GM18867 (cell line): Measurements from ENCODE around the gene NCK2.
A peak's percentile ranks its signal among the peaks of the same experiment; 100 is the strongest.
"Not testable (repeated sequence)": the region's sequence is repeated elsewhere in the genome, so short reads cannot be mapped to it uniquely, and the experiment has no call there.

Experiments used
- ATAC-seq: cut with Tn5 transposase; IDR thresholded peaks from one replicate; pipeline ENCODE4 v1.9.1; 2021; ENCODE audit warnings: mild to moderate bottlenecking, moderate library complexity; ENCODE audit not compliant: unreplicated experiment

The NCK2 gene

GRCh38 chr2:105883911-105884694 is 139.4 kb downstream of the NCK2 start:
- no peak for ATAC-seq

DNA sequence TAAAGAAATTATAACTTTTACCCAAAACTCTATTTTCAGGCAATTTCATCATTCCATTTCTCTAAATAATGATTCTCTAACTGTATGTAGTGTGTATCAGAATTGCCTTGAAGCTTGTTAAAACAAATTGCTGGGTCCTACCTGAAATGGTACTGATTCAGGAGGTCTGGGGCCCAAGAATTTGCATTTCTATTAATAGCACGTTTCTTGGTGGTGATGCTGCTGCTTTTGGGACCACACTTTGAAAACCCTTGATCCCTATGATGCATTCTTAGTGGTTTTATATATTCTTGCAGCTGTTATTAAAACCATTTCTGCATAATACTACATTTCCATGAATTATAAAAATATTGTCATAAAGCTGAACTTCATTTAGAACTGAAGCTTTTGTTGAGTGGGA is 140.7 kb downstream of the NCK2 start:
- ATAC-seq: no peak

DNA sequence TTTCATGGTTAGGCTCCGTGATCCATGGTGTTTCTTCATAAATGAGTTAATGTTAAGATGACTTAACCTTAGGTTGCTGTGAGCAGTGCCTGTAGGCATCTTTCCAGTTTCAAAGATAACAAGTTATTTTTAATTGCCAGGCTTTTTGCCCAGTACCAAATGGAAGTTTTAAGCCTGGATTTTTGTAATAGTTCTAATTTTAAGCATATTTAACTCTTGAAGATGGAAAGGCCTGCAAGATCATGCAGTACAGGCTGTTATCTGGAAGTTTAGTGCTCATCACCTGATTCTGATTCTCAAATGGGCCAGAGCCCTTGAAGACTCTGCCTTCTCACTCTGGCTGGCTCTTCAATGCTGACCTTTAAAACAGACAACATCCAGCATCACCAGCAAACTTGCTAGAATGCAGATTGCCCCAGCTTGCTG is 141.3 kb downstream of the NCK2 start:
- ATAC-seq: no peak

GRCh38 chr2:105886687-105887086 is 142.0 kb downstream of the NCK2 start:
- ATAC-seq: no peak

DNA sequence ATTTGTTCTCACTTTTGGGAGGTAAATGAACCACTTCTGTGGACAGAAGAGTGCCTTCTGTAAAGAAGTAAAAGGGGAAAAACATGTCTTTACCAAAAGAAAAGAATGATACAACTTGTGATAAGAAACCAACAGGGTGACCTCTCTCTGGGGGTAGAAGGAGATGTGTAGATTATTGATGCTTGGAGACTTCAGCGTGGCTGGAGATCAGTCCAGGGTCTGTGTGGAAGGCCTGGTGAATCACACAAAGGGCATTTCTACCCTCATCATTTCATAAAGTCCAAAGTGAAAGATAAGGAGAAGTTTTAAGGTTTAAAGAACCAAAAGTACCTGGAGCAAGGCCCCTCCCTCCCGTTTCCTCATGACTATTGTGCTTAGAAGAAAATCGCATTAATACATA is 142.5 kb downstream of the NCK2 start:
- no peak for ATAC-seq

DNA sequence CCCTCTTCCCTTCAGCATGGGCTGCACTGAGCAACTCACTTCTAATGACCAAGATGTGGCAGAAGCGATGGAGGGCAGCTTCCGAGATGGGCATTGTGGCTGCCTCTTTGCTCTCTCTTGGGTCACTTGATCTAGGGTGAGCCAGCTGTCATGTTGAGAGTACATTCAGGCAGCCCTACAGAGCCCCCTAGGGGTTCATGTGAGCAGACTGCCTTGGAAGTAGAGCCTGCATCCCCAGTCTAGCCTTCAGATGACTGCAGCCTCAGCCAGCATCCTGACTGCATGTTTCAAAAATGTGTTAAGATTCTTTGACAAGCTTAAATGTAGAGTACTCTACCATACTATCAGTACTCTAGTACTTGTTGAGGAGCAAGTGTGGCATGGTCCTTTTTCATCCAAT is 143.9 kb downstream of the NCK2 start:
- ATAC-seq: no peak

GRCh38 chr2:105889046-105889445 is 144.3 kb downstream of the NCK2 start:
- ATAC-seq: no peak

DNA sequence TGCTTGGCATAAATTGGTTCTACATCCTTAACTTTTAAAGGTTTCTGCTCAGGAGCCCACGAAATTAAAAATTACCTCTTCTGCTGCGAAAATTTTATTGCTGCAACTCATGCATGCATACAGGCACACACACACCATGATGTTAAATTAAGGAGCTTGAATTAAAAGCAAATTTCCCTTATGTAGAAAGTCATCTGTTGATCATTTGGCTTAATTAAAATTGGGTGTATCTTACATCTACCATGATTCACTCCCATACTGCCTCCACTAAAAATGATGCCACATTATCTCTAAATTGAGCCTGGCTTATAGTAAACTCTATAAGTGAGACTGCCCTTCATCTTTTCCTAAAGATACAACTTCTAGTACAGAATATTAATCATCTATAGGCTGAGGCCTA is 145.4 kb downstream of the NCK2 start:
- no peak for ATAC-seq

GRCh38 chr2:105890856-105891255 is 146.1 kb downstream of the NCK2 start:
- ATAC-seq: no peak

- no peak for ATAC-seq
Measured at GRCh38 chr2:105893011-105893995, 148.6 kb downstream of the NCK2 start.

- ATAC-seq: no peak
Measured at GRCh38 chr2:105894327-105894944, 149.7 kb downstream of the NCK2 start.

GRCh38 chr2:105895990-105896764 is 151.5 kb downstream of the NCK2 start:
- ATAC-seq: no peak

DNA sequence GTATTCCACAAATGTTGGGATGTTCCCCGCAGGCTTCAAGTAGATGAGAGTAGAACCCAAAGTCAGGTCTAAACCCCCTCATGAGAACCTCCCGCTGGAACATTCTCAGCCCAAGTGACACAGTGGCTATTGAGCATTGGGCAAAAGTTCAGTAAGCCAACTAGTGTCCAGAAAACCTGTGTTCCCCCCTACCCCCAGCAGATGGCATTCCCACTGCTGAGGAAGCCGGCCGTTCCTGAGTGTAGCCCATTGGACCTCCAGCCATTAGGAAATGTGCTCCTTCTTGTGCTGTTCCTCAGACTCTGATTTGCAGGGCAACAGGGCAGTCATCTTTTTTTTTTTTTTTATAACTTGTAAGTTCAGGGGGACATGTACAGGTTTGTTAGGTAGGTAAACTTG is 152.1 kb downstream of the NCK2 start:
- ATAC-seq: no peak

GRCh38 chr2:105897694-105898093 is 153.0 kb downstream of the NCK2 start:
- not testable (repeated sequence) for ATAC-seq

- ATAC-seq: no peak
Measured at GRCh38 chr2:105903051-105903674, 158.5 kb downstream of the NCK2 start.

GRCh38 chr2:105904938-105905337 is 160.2 kb downstream of the NCK2 start:
- ATAC-seq: peak; percentile 88

DNA sequence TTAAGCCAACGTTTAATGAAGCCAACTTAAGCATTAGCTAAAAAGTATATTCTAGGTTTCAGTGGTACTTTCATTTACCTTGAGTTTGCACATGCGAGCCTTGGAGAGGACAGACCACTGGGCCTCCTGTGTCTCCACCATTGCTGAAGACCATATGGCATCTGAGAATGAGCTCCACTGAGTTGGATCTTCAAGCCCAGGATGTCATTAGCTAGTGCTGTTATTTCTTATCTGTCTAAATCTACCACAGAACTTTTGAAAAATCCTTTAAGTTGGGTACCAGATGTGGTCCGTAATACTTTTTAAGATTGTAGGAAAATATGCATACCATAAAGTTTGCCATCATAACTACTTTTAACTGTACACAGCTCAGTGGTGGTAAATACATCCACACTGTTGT is 161.8 kb downstream of the NCK2 start:
- ATAC-seq: no peak

- no peak for ATAC-seq
Measured at GRCh38 chr2:105907184-105907583, 162.5 kb downstream of the NCK2 start.

DNA sequence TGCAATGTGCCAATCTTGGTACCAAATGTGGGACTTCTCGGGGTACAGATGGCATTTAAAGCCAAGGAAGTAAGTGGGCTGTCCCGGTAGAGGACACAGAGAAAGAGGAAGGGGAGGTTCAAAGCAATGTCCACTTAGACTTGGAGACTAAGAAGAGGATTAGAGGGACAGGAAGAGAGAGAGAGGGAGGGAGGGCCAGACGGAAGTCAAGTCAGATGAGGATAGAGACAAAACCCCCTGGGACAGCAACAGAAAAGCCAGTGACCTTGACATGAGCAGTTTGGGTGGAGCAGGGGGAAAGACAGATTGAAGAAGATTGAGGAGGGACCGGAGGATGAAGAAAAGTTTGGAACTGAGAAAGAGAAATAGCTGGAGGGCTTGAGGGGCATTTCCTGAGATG is 164.5 kb downstream of the NCK2 start:
- no peak for ATAC-seq
